OCI-LY1 (cell line): ENCODE results near the gene APBB1IP.
"Not testable (repeated sequence)": the region's sequence is repeated elsewhere in the genome, so short reads cannot be mapped to it uniquely, and the experiment has no call there.

Source experiments
- H2AFZ ChIP-seq: fragments of 200-600 bp; sonication (generic), shearing (Covaris generic); 2 replicates; pipeline ENCODE4 v1.6.0; 2014; ENCODE audit warnings: antibody characterized with exemption, mild to moderate bottlenecking, low read length
- H3F3A ChIP-seq: fragments of 200-600 bp; sonication (generic), shearing (Covaris generic); 2 replicates; pipeline ENCODE4 v1.6.0; 2014; ENCODE audit warnings: mild to moderate bottlenecking, antibody characterized with exemption, low read length, moderate library complexity; ENCODE audit not compliant: insufficient read depth
- H3K27ac ChIP-seq: fragments of 200-600 bp; sonication (generic); 2 replicates; pipeline ENCODE4 v1.5.1; 2014; ENCODE audit warnings: low read length, mixed run types, mild to moderate bottlenecking, low read depth; ENCODE audit not compliant: poor library complexity, severe bottlenecking
- H3K27me3 ChIP-seq: fragments of 200-600 bp; sonication (generic); 2 replicates; pipeline ENCODE4 v1.6.0; 2014; ENCODE audit warnings: antibody characterized with exemption, mild to moderate bottlenecking, low read length, moderate library complexity; ENCODE audit not compliant: insufficient read depth
- H3K36me3 ChIP-seq: fragments of 200-600 bp; sonication (generic); 2 replicates; pipeline ENCODE4 v1.6.1; 2014; ENCODE audit warnings: mild to moderate bottlenecking, antibody characterized with exemption, low read length, moderate library complexity, mixed read lengths; ENCODE audit not compliant: insufficient read depth
- H3K4me1 ChIP-seq: fragments of 200-600 bp; sonication (generic); 2 replicates; pipeline ENCODE4 v1.5.1; 2014; ENCODE audit warnings: mild to moderate bottlenecking, low read length, moderate library complexity; ENCODE audit not compliant: insufficient read depth, severe bottlenecking
- H3K4me2 ChIP-seq: fragments of 200-600 bp; sonication (generic), shearing (Covaris generic); 2 replicates; pipeline ENCODE4 v1.6.1; 2014; ENCODE audit warnings: low read length
- H3K4me3 ChIP-seq: fragments of 200-600 bp; sonication (generic); 2 replicates; pipeline ENCODE4 v1.5.1; 2014; ENCODE audit warnings: low read length, low read depth, mild to moderate bottlenecking, mixed read lengths; ENCODE audit not compliant: poor library complexity, severe bottlenecking
- H3K79me2 ChIP-seq: fragments of 200-600 bp; shearing (Covaris generic); 2 replicates; pipeline ENCODE4 v1.6.1; 2016; ENCODE audit warnings: mixed run types, low read length, mixed read lengths; ENCODE audit not compliant: insufficient read depth
- H3K9ac ChIP-seq: fragments of 200-600 bp; sonication (generic), shearing (Covaris generic); 2 replicates; pipeline ENCODE4 v1.6.1; 2014; ENCODE audit warnings: mild to moderate bottlenecking, low read length, mixed read lengths
- H3K9me2 ChIP-seq: fragments of 200-600 bp; sonication (generic), shearing (Covaris generic); 2 replicates; pipeline ENCODE4 v1.6.1; 2014; ENCODE audit warnings: low read depth, mild to moderate bottlenecking, low read length, mixed read lengths
- H3K9me3 ChIP-seq: fragments of 200-600 bp; shearing (Covaris generic); 2 replicates; pipeline ENCODE4 v1.6.1; 2014; ENCODE audit warnings: low read length, mixed read lengths
- H4K20me1 ChIP-seq: fragments of 200-600 bp; sonication (generic), shearing (Covaris generic); 2 replicates; pipeline ENCODE4 v1.6.0; 2016; ENCODE audit warnings: mild to moderate bottlenecking, low read length; ENCODE audit not compliant: insufficient read depth
- CTCF ChIP-seq: fragments of 200-600 bp; sonication (generic), shearing (Covaris generic); IDR thresholded peaks from 2 replicates; pipeline ENCODE4 v1.5.1; 2017; ENCODE audit warnings: mild to moderate bottlenecking, antibody characterized with exemption, low read length, moderate library complexity, mixed read lengths
- EZH2 ChIP-seq: fragments of 200-600 bp; sonication (generic), shearing (Covaris generic); IDR thresholded peaks from 2 replicates; pipeline ENCODE4 v1.8.0; 2017; ENCODE audit warnings: borderline replicate concordance, mixed run types, mild to moderate bottlenecking, antibody characterized with exemption, low read length, moderate library complexity, mixed read lengths

Gene APBB1IP

GRCh38 chr10:26604320-26605093, 166.4 kb downstream of the APBB1IP start:
- not testable (repeated sequence) for H2AFZ ChIP-seq, H3K27ac ChIP-seq, H3K9me2 ChIP-seq, H3K9ac ChIP-seq, H3K4me3 ChIP-seq, H3K36me3 ChIP-seq, H4K20me1 ChIP-seq, H3K4me2 ChIP-seq, H3K79me2 ChIP-seq, H3K4me1 ChIP-seq, H3K9me3 ChIP-seq, H3K27me3 ChIP-seq, H3F3A ChIP-seq

DNA sequence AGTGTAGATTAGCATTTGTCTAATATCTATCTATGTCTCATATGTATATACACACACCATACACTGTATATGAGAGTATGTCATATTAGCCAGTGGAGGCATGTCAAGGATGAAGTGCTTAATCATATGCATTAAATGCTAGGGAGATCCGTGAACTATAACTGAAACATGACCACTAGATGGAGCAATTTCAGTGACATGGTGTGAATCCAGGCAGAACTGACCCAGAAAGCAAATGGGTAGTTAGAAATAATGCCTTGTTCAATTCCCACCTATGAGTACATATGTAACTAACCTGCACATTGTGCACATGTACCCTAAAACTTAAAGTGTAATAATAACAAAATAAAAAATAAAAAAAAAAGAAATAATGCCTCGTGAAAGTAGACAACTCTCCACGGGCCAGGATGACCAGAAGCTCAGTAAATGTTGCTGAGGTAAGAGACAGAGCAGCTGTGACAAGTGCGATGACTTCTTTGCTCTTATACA, 168.3 kb downstream of the APBB1IP start:
- H3K27ac ChIP-seq, H3K9ac ChIP-seq, H3K4me2 ChIP-seq, H3F3A ChIP-seq, H4K20me1 ChIP-seq, H2AFZ ChIP-seq, H3K36me3 ChIP-seq, H3K9me3 ChIP-seq, H3K79me2 ChIP-seq, H3K4me3 ChIP-seq, H3K27me3 ChIP-seq, H3K4me1 ChIP-seq, H3K9me2 ChIP-seq: not testable (repeated sequence)
- TF ChIP-seq CTCF: peak; percentile 56

DNA sequence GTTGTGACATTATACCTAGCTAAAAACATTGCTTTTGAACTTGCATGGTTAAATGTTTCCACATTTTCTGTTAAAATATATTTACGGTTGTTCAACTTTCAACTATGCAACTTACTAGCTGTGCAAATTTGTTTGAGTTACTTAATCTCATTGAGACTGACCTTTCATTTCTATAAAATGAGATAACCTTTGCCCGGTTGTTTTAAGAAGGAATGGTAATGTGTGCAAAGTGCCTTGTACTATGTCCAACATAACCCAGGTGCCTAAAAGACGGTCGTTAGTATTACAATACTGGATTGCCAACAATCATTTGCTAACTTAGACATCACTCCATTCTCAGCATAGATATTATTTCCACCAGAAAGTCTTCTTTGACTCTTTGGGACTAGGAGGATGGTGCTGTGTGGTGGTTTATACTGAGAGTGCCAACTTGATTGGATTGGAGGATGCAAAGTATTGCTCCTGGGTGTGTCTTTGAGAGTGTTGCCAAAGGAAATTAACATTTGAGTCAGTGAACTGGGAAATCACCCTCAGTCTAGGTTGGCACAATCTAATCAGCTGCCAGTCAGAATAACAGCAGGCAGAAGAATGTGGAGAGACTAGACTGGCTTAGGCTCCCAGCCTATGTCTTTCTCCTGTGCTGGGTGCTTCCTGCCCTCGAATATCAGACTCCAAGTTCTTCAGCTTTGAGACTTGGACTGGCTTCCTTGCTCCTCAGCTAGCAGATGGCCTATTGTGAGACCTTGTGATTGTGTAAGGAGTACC, 174.2 kb downstream of the APBB1IP start:
- Histone ChIP-seq H4K20me1 (no peaks in the 10 kb centered on the region), H3K4me1 (no peaks in the 10 kb centered on the region), H3F3A (no peaks in the 10 kb centered on the region), H3K9me2 (no peaks in the 10 kb centered on the region), H3K27ac (no peak overlapping the region), H3K79me2 (no peaks in the 10 kb centered on the region), H3K9ac (no peak overlapping the region), H3K4me3 (no peak overlapping the region), H3K36me3 (no peaks in the 10 kb centered on the region), H3K27me3 (peaks cover 5% of the 10 kb centered on the region; the same call in 1 of the 2 replicates), H2AFZ (no peak overlapping the region), H3K4me2 (no peak overlapping the region), H3K9me3 (no peaks in the 10 kb centered on the region)
- TF ChIP-seq CTCF (no peak), EZH2 (no peak)
